Vagina (tissue), 2 donors: ENCODE measurements around the gene NUCB1. TPM values are rescaled to one million over a fixed set of nuclear protein-coding genes. Genes with fewer than 3 reads are reported as not detected.
A peak's percentile ranks its signal among the peaks of the same experiment; 100 is the strongest.
"Not testable (repeated sequence)": the region's sequence is repeated elsewhere in the genome, so short reads cannot be mapped to it uniquely, and the experiment has no call there.

Experiments used
- DNase-seq, 2 donors: peaks; one replicate each; pipeline ENCODE4 v3.0.0-alpha.2; 2017; ENCODE audit errors: extremely low spot score in 2 of 2
- H3K27ac ChIP-seq: fragments of 200-600 bp; sonication (generic); one replicate; pipeline ENCODE4 v1.5.1; 2019
- H3K27me3 ChIP-seq: fragments of 200-600 bp; sonication (generic); one replicate; pipeline ENCODE4 v1.5.1; 2019
- H3K36me3 ChIP-seq, 2 donors: fragments of 200-600 bp; sonication (generic); one replicate each; pipeline ENCODE4 v1.5.1; 2017 to 2019
- H3K4me1 ChIP-seq: fragments of 200-600 bp; sonication (generic); one replicate; pipeline ENCODE4 v1.5.1; 2019
- H3K4me3 ChIP-seq, 2 donors: fragments of 200-600 bp; sonication (generic); 1 replicate in 1 of 2; 2 replicates in 1 of 2; pipeline ENCODE4 v1.5.1; 2016 to 2019
- H3K9me3 ChIP-seq: fragments of 200-600 bp; sonication (generic); one replicate; pipeline ENCODE4 v1.5.1; 2019
- POLR2A ChIP-seq, 2 donors: fragments of 450-650 bp; IDR thresholded peaks; one replicate each; pipeline ENCODE4 v1.6.1; 2017; ENCODE audit warnings: antibody characterized with exemption in 2 of 2, mild to moderate bottlenecking in 2 of 2, moderate library complexity in 2 of 2
- POLR2AphosphoS5 ChIP-seq, 2 donors: sonication (generic); formaldehyde crosslinking; IDR thresholded peaks; one replicate each; pipeline ENCODE4 v1.9.0; 2017; ENCODE audit warnings: antibody characterized with exemption in 2 of 2, mild to moderate bottlenecking in 2 of 2, low read depth in 1 of 2; ENCODE audit not compliant: insufficient read depth in 1 of 2
- intact Hi-C: fragments of 100-400 bp; cut with DNase I; formaldehyde crosslinking; loops from one replicate; pipeline ENCODE4 v1.15.1; 2023
- total RNA-seq: library from RNA; depleted of rRNA; stranded (reverse); fragments of >200 nt; gene quantifications from one replicate; pipeline ENCODE4 v1.2.3, GENCODE V29; 2016
- TF ChIP-seq, protein P1 (sequence below), 3 experiments: fragments of 450-650 bp in 2 of 3; fragments of 200-600 bp in 1 of 3; sonication (generic) in 1 of 3; IDR thresholded peaks; one replicate each; pipeline ENCODE4 v1.5.1; 2017 to 2019; ENCODE audit warnings: antibody characterized with exemption in 3 of 3, mild to moderate bottlenecking in 2 of 3, moderate library complexity in 2 of 3

NUCB1 gene
- total RNA-seq, 1 donor from 2014 or later = 151 TPM

DNA sequence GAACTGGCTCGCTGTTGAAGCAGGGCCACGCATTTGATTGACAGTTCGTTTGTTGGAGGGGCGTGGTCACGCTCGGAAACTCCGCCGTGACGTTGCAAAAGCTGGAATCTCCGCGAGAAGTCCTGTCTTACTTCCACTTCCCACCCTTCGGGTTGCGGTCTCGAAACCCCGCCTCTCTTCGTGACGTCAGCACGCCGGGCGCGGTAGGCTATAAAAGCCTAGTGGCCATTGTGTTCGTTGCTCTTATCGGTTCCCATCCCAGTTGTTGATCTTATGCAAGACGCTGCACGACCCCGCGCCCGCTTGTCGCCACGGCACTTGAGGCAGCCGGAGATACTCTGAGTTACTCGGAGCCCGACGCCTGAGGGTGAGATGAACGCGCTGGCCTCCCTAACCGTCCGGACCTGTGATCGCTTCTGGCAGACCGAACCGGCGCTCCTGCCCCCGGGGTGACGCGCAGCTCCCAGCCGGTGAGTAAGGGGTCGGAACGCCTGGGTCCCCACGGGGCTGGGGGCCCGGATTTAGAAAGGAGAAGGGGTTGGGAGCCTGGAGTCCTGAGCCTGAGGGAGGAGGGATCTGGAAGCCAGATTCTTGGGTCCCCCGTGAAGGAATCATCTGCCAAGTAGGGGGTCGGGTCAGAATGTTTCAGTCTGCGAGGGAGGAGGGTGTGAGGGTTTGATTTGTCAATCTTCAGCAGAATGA, 27.8 kb upstream of the NUCB1 start, which contains the start of gene PPP1R15A:
Gene PPP1R15A (plus strand): TSS at position 240 of the 702 bp plus-strand sequence. CDS start 813 bp downstream, outside the sequence.
- Histone ChIP-seq H3K27ac (peak within 1 kb of the TSS; percentile 100), H3K27me3 (no peaks in the 10 kb centered on the region), H3K36me3 (peaks cover 0 to 16% of the 10 kb centered on the region in 2 donors), H3K4me3 (peak within 1 kb of the TSS; percentile 88 to 99), H3K4me1 (peaks cover 43% of the 10 kb centered on the region), H3K9me3 (no peaks in the 10 kb centered on the region)
- intact Hi-C loops = loop anchor here (5.0 to 10.0 kb wide), 2 partner anchors 92 to 1840 kb away; partner anchors contain the start of gene FTL
- DNase-seq = peak; percentile 100
- peak in 1 of 2 donors; percentile 99 for TF ChIP-seq POLR2A (IDR thresholded peaks at IDR 0.05)
- peak; percentile 99 to 100 for TF ChIP-seq POLR2AphosphoS5 (IDR thresholded peaks at IDR 0.05; ENCODE audit: insufficient read depth in 1 of 2, low read depth in 1 of 2)
- TF ChIP-seq, protein P1, sequence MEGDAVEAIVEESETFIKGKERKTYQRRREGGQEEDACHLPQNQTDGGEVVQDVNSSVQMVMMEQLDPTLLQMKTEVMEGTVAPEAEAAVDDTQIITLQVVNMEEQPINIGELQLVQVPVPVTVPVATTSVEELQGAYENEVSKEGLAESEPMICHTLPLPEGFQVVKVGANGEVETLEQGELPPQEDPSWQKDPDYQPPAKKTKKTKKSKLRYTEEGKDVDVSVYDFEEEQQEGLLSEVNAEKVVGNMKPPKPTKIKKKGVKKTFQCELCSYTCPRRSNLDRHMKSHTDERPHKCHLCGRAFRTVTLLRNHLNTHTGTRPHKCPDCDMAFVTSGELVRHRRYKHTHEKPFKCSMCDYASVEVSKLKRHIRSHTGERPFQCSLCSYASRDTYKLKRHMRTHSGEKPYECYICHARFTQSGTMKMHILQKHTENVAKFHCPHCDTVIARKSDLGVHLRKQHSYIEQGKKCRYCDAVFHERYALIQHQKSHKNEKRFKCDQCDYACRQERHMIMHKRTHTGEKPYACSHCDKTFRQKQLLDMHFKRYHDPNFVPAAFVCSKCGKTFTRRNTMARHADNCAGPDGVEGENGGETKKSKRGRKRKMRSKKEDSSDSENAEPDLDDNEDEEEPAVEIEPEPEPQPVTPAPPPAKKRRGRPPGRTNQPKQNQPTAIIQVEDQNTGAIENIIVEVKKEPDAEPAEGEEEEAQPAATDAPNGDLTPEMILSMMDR (IDR thresholded peaks at IDR 0.05) = peak in 1 of 3 experiments; percentile 49

DNA sequence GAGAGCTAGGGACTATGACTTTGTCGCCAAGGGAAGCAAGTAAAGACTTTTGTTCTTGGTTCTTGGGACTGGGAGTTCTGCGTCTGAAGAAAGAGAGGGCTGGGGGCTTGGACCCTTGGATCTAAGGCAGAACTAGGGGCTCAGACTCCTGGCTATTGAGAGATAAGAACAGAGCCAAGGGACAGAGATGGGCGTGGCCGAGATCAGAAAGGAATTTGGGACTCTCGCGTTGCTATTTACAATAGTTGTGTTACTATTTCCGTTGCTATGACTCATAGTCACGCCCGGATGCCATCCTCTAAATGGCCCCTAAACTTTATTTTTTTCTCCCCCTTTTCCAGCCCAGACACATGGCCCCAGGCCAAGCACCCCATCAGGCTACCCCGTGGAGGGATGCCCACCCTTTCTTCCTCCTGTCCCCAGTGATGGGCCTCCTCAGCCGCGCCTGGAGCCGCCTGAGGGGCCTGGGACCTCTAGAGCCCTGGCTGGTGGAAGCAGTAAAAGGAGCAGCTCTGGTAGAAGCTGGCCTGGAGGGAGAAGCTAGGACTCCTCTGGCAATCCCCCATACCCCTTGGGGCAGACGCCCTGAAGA, 27.1 kb upstream of the NUCB1 start:
- Histone ChIP-seq H3K4me3 (peak overlapping the region; percentile 88 to 99), H3K36me3 (peaks cover 0 to 22% of the 10 kb centered on the region in 2 donors), H3K27me3 (no peaks in the 10 kb centered on the region), H3K4me1 (peaks cover 40% of the 10 kb centered on the region), H3K9me3 (no peaks in the 10 kb centered on the region), H3K27ac (peak overlapping the region; percentile 100)
- peak; percentile 72 to 98 for TF ChIP-seq POLR2AphosphoS5 (IDR thresholded peaks at IDR 0.05; ENCODE audit: insufficient read depth in 1 of 2, low read depth in 1 of 2)
- TF ChIP-seq POLR2A (IDR thresholded peaks at IDR 0.05) = peak in 1 of 2 donors; percentile 55
- TF ChIP-seq, protein P1 (IDR thresholded peaks at IDR 0.05) = peak in 1 of 3 experiments; percentile 8
- peak in 1 of 2 donors; percentile 95 for DNase-seq
- intact Hi-C loops = loop anchor here (5.0 to 10.0 kb wide), 2 partner anchors 92 to 1841 kb away; partner anchors contain the start of gene FTL

DNA sequence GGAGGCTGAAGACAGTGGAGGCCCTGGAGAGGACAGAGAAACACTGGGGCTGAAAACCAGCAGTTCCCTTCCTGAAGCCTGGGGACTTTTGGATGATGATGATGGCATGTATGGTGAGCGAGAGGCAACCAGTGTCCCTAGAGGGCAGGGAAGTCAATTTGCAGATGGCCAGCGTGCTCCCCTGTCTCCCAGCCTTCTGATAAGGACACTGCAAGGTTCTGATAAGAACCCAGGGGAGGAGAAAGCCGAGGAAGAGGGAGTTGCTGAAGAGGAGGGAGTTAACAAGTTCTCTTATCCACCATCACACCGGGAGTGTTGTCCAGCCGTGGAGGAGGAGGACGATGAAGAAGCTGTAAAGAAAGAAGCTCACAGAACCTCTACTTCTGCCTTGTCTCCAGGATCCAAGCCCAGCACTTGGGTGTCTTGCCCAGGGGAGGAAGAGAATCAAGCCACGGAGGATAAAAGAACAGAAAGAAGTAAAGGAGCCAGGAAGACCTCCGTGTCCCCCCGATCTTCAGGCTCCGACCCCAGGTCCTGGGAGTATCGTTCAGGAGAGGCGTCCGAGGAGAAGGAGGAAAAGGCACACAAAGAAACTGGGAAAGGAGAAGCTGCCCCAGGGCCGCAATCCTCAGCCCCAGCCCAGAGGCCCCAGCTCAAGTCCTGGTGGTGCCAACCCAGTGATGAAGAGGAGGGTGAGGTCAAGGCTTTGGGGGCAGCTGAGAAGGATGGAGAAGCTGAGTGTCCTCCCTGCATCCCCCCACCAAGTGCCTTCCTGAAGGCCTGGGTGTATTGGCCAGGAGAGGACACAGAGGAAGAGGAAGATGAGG, 26.4 kb upstream of the NUCB1 start:
- H3K4me1 ChIP-seq = peaks cover 45% of the 10 kb centered on the region
- H3K36me3 ChIP-seq = peaks cover 0 to 27% of the 10 kb centered on the region in 2 donors
- TF ChIP-seq, protein P1 (IDR thresholded peaks at IDR 0.05) = no peak
- no peak for TF ChIP-seq POLR2A (IDR thresholded peaks at IDR 0.05)
- TF ChIP-seq POLR2AphosphoS5 (IDR thresholded peaks at IDR 0.05; ENCODE audit: insufficient read depth in 1 of 2, low read depth in 1 of 2) = no peak
- peak overlapping the region; percentile 88 to 99 for H3K4me3 ChIP-seq
- no peaks in the 10 kb centered on the region for H3K9me3 ChIP-seq
- no peak for DNase-seq
- H3K27me3 ChIP-seq = no peaks in the 10 kb centered on the region
- H3K27ac ChIP-seq = peak overlapping the region; percentile 100
- intact Hi-C loops = loop anchor here (5.0 to 10.0 kb wide), 2 partner anchors 91 to 1841 kb away; partner anchors contain the start of gene FTL

DNA sequence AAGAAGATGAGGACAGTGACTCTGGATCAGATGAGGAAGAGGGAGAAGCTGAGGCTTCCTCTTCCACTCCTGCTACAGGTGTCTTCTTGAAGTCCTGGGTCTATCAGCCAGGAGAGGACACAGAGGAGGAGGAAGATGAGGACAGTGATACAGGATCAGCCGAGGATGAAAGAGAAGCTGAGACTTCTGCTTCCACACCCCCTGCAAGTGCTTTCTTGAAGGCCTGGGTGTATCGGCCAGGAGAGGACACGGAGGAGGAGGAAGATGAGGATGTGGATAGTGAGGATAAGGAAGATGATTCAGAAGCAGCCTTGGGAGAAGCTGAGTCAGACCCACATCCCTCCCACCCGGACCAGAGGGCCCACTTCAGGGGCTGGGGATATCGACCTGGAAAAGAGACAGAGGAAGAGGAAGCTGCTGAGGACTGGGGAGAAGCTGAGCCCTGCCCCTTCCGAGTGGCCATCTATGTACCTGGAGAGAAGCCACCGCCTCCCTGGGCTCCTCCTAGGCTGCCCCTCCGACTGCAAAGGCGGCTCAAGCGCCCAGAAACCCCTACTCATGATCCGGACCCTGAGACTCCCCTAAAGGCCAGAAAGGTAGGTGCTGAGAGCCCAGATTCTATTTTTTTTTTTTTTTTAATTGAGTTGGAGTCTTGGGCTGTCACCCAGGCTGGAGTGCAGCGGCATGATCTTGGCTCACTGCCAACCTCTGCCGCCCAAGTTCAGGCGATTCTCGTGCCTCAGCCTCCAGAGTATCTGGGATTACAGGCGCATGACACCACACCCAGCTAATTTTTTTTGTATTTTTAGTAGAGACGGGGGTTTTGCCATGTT, 25.6 kb upstream of the NUCB1 start:
- Histone ChIP-seq H3K9me3 (no peaks in the 10 kb centered on the region), H3K27me3 (no peaks in the 10 kb centered on the region), H3K4me1 (peaks cover 46% of the 10 kb centered on the region), H3K4me3 (peak overlapping the region; percentile 88 to 99), H3K36me3 (peaks cover 0 to 27% of the 10 kb centered on the region in 2 donors), H3K27ac (peak overlapping the region; percentile 100)
- TF ChIP-seq POLR2AphosphoS5 (IDR thresholded peaks at IDR 0.05; ENCODE audit: insufficient read depth in 1 of 2, low read depth in 1 of 2) (no peak), POLR2A (IDR thresholded peaks at IDR 0.05) (no peak)
- TF ChIP-seq, protein P1 (IDR thresholded peaks at IDR 0.05) = no peak
- intact Hi-C loops = loop anchor here (5.0 to 10.0 kb wide), 2 partner anchors 90 to 1842 kb away; partner anchors contain the start of gene FTL
- no peak for DNase-seq

DNA sequence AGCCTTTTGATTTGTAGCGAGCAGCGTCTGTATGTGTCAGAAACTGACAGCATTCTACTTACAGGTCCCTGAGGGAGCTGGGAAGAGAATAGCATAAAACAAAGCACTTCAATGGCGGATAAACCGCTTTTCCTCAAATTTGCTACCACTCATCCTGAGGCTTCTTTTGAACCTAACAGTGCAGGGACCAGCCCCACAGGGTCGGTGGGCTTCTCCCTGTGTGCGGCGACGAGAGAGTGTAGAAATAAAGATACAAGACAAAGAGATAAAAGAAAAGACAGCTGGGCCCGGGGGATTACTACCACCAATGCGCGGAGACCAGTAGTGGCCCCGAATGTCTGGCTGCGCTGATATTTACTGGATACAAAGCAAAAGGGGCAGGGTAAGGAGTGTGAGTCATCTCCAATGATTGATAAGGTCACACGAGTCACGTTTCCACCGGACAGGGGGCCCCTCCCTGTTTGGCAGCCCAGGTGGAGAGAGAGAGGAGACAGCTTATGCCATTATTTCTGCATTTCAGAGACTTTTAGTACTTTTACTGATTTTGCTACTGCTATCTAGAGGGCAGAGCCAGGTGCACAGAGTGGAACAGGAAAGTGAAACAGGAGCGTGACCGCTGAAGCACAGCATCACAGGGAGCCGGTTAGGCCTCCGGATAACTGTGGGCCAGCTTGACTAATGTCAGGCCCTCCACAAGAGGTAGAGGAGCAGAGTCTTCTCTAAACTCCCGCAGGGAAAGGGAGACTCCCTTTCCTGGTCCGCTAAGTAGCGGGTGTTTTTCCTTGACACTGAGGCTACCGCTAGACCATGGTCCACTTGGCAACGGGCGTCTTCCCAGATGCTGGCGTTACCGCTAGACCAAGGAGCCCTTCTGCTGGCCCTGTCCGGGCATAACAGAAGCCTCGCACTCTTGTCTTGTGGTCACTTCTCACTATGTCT, 23.8 kb upstream of the NUCB1 start:
- not testable (repeated sequence) for DNase-seq, H3K27me3 ChIP-seq, H3K9me3 ChIP-seq
- intact Hi-C loops = loop anchor here (10.0 kb wide), 1 partner anchor 88 kb away; the partner anchor contains the start of gene FTL
- Histone ChIP-seq H3K4me1 (peaks cover 46% of the 10 kb centered on the region), H3K36me3 (peaks cover 0 to 27% of the 10 kb centered on the region in 2 donors), H3K4me3 (peak overlapping the region in 1 of 2 donors; percentile 88), H3K27ac (peak overlapping the region; percentile 100)
